Umbilical cord (tissue), 2 donors: ENCODE results near the gene ZGRF1. TPM values are rescaled to one million over a fixed set of nuclear protein-coding genes. Genes with fewer than 3 reads are reported as not detected.
"Not testable (repeated sequence)": the region's sequence is repeated elsewhere in the genome, so short reads cannot be mapped to it uniquely, and the experiment has no call there.

Experiments
- DNase-seq: peaks from one replicate; pipeline ENCODE4 v3.0.0-alpha.2; 2015; ENCODE audit warnings: low spot score
- total RNA-seq: library from RNA; depleted of rRNA; stranded (reverse); fragments of >200 nt; gene quantifications from one replicate; pipeline ENCODE4 v1.2.3, GENCODE V29; 2014; ENCODE audit warnings: low replicate concordance; ENCODE audit not compliant: insufficient read depth

The ZGRF1 gene, protein sequence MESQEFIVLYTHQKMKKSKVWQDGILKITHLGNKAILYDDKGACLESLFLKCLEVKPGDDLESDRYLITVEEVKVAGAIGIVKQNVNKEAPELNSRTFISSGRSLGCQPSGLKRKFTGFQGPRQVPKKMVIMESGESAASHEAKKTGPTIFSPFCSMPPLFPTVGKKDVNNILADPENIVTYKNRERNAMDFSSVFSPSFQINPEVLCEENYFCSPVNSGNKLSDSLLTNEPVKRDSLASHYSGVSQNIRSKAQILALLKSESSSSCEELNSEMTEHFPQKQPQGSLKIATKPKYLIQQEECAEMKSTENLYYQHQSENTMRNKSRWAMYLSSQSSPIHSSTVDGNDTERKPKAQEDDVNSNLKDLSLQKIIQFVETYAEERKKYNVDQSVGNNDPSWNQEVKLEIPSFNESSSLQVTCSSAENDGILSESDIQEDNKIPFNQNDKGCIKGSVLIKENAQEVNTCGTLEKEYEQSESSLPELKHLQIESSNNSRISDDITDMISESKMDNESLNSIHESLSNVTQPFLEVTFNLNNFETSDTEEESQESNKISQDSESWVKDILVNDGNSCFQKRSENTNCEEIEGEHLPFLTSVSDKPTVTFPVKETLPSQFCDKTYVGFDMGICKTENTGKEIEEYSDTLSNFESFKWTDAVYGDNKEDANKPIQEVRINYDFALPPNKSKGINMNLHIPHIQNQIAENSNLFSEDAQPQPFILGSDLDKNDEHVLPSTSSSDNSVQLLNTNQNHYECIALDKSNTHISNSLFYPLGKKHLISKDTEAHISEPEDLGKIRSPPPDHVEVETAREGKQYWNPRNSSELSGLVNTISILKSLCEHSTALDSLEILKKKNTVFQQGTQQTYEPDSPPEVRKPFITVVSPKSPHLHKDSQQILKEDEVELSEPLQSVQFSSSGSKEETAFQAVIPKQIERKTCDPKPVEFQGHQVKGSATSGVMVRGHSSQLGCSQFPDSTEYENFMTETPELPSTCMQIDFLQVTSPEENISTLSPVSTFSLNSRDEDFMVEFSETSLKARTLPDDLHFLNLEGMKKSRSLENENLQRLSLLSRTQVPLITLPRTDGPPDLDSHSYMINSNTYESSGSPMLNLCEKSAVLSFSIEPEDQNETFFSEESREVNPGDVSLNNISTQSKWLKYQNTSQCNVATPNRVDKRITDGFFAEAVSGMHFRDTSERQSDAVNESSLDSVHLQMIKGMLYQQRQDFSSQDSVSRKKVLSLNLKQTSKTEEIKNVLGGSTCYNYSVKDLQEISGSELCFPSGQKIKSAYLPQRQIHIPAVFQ (N-terminal part only)
- total RNA-seq: 11.1 TPM

DNA sequence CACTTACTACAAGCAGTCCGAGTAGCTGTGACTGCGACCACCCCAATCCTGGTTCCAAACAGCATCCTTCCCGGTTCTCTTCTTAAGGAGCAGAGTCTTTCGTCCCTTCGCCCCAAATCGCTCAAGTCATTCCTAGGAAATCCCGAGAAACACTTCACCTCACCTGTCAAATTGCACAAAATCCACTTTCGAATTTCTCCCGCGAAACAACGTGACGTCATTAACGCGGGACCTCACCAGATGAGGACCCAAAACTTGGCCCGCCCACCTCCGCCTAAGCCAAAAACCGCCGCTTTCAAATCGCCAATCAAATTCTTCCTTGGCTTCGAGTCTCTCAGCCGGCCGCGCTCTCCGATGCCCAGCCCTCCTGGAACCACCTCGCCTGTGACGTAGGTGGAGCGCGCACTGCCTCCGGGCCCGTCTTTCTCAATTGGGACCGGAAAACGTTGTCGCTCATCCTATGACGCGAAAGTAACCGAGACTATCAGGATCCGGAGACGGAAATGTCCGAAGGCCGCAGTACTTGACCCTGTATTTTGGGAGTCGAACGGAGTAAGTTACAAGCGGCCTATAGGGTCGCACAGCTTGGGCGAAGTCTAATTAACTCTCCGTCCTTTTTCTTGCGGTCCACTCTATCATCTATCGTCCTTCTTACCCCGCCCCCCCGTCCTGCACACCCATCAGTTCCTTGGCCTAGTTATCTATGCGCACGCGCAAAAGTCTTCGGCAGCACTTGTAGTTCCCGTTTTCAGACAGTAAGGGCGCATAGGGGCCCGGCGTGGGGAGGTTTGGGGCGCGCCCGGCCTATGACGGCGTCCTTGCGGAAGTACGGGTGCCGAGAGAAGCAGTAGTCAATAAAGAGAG lies at the start of gene ZGRF1, which contains the start of gene LARP7:
Gene ZGRF1, minus strand, starts transcription at position 222 of the 864 bp plus-strand sequence. CDS start 3,733 bp downstream, outside the sequence.
Gene LARP7, plus strand, starts transcription at position 456 of the 864 bp plus-strand sequence. CDS start 7,527 bp downstream, outside the sequence.
- DNase-seq: peak; percentile 100

DNA sequence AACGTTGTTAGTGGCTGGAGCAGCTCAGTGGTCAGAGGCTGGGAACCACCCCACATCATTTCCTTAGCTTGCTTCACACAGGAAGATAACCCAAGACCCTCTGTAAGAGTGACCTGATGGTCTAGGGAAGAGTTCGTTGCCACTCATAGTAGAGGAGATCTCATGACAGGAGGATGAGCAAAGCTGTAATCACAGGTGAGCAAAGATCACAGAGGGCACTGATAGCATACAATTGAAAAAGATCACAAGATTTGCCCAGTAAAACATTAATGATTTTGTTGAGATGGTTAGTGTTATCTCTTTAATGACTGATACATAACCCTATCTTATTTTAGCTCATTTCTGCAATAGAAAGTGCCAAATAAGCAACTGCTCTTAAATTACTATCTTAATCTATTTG lies 44.3 kb upstream of the ZGRF1 start:
- DNase-seq: no peak

GRCh38 chr4:112677519-112678091 lies 40.9 kb upstream of the ZGRF1 start:
- DNase-seq: no peak

- DNase-seq: no peak
Measured at GRCh38 chr4:112674376-112674775, 37.7 kb upstream of the ZGRF1 start.

DNA sequence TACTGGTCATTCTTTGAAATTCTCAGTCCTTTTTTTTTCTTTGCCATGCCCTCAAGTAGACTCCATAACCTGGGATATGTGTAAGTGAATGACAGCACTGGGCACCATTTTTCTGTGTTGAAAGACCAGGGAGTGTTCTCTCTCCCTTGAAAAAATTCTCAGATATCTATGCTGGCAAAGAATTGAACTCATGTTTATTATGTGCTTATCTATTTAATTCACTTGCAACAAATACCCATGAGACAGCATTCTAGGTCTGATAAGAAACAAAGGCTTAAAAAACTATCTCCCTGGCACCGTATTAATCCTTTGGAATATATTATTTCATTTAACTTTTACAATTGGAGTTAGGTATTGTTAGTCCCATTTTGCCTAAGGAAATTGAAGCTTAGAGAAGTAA lies 37.0 kb upstream of the ZGRF1 start:
- no peak for DNase-seq

GRCh38 chr4:112673076-112673475 lies 36.4 kb upstream of the ZGRF1 start:
- no peak for DNase-seq

- DNase-seq: no peak
Measured at GRCh38 chr4:112668131-112668530, 31.4 kb upstream of the ZGRF1 start.

DNA sequence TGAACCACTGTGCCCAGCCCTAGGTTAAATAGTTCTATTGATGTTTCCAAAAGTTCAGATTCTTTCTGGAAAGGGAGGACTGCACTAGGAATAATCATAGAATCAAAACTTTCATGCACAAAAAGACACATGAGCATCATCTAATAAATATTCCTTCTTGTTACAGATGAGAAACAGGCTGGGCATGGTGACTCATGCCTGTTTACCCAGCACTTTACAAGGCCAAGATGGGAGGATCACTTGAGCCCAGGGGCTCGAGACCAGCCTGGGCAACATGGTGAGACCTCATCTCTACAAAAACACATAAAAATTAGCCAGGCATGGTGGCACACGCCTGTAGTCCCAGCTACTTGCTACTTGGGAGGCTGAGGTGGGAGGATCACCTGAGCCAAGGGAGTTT lies 27.9 kb upstream of the ZGRF1 start:
- no peak for DNase-seq

DNA sequence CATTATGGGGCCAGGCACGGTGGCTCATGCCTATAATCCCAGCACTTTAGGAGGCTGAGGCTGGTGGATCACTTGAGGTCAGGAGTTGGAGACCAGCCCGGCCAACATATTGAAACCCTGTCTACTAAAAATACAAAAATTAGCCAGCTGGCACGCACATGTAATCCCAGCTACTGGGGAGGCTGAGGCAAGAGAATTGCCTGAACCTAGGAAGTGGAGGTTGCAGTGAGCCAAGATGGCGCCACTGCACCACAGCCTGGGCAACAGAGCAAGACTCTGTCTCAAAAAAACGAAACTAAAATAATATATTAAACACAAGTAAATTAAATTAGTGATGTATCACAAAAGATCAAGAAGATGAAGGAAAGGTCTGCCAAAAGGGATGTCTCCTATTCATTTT lies 19.4 kb upstream of the ZGRF1 start:
- not testable (repeated sequence) for DNase-seq

DNA sequence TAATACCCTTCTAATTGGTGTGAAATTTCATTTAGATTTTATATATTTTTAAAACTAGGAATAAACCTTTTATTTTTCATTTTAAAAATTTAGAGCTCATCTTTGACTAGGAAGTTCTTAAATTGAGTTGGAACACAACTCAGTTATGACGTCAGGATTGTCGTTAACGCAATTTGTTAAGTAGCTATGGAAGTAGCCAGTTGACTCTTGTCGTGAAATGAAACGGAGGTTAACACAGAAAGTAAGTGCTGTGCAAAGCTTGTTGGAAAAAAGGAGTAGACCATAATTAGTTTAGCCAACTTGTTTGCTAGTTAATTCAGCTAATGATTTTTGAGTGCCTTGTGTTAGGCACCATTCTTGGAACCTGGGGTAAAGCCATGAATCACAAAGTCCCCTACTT lies 18.6 kb upstream of the ZGRF1 start:
- no peak for DNase-seq

DNA sequence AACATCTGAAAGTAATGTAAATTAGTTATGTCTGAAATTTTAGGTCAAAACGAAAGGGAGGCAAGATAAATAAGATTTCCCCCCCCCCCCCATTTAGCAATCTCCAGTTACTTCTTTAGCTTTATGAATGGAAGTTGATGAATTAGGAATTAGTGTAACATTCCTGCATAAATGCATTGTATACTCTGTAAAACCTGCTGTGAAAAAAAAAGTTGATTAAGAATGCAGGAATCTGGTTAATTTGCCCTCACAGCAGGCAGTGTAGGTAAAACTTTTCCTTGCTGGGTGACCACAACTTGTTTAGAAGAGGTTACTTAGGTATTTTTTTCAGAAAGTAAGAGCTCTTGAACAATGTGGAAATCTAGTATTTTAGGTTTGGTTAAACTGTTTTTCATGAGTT lies 15.5 kb upstream of the ZGRF1 start:
- no peak for DNase-seq

GRCh38 chr4:112651641-112652040 lies 14.9 kb upstream of the ZGRF1 start:
- DNase-seq: no peak

GRCh38 chr4:112650332-112650731 lies 13.6 kb upstream of the ZGRF1 start:
- DNase-seq: no peak

DNA sequence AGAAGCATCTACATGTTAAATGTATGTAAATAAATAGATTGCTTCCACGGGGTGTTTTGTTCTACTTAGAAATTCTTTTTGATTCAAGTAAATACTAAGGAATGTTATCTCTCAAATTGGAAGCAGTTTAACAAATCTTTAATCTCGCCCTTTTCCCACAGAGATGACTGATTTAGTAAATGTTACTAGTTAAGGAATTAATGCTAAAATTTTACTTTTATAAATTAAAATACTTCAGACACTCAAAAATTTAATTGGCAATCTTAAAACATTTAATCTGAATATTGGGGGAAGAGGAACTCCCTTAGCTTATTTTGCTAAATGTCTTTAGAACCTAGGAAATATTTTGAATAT lies 12.3 kb upstream of the ZGRF1 start:
- no peak for DNase-seq

- DNase-seq: no peak
Measured at GRCh38 chr4:112648263-112649054, 11.8 kb upstream of the ZGRF1 start.

DNA sequence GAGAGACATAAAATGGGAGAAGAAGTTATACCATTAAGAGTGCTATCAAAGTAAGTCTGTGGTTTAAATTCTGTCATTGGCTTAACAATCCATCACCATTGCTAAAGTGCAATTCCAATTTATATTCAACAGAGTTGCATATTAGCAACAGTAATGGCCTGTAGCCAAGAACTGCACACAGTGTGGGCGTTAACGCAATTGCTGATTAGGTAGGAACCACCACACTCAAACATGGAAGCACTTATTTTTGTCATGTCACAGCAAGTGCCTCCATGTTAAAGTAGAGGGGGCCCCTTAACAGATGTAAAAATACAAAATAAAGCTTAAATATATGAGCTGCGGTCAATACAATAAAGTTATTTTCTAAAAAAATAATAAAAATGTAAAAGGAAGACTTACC lies 11.1 kb upstream of the ZGRF1 start:
- no peak for DNase-seq

GRCh38 chr4:112646632-112647537 lies 10.2 kb upstream of the ZGRF1 start:
- DNase-seq: no peak

DNA sequence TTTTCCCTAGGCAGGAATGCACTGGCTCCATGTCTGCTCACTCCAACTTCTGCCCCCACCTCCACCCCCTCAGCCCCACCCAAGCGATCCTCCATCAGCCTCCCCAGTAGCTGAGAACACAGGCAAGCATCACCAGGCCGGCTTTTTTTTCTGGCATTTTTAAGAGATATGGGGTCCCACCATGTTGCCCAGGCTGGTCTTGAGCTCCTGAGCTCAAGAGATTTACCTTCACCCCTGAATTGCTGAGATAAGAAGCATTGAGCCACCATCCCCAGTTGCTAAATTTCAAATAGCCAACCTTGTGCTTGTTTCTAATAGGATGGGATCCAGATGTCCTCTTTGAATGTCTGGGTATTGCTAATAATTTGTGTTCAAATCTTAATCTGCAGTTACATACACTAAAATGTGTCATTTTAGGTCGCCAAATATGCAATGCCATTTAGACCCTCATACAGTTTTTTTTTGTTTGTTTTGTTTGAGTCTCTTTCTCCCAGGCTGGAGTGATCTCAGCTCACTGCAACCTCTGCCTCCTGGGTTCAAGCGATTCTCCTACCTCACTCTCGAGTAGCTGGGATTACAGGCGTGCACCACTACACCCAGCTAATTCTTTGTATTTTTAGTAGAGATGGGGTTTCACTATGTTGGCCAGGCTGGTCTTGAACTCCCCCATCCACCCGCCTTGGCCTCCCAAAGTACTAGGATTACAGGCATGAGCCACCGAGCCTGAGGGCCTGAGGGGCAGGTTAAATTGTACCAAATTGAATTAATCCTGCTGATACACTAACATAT lies 9.0 kb upstream of the ZGRF1 start:
- no peak for DNase-seq
